GM18858 (cell line): ENCODE results near the gene TMEM171.

Experiments used
- ATAC-seq: cut with Tn5 transposase; IDR thresholded peaks from one replicate; pipeline ENCODE4 v1.9.1; 2021; ENCODE audit not compliant: unreplicated experiment

Gene TMEM171

GRCh38 chr5:73151766-73152410 lies 31.5 kb downstream of the TMEM171 start:
- no peak for ATAC-seq

GRCh38 chr5:73152411-73153388 lies 32.3 kb downstream of the TMEM171 start:
- ATAC-seq: no peak

GRCh38 chr5:73153513-73153912 lies 33.1 kb downstream of the TMEM171 start:
- no peak for ATAC-seq

- ATAC-seq: no peak
Observed at GRCh38 chr5:73154208-73155006, 34.0 kb downstream of the TMEM171 start.

- ATAC-seq: no peak
Observed at GRCh38 chr5:73155271-73156222, 35.2 kb downstream of the TMEM171 start.

- ATAC-seq: no peak
Observed at GRCh38 chr5:73157414-73158303, 37.3 kb downstream of the TMEM171 start.

- ATAC-seq: no peak
Observed at GRCh38 chr5:73158313-73158712, 37.9 kb downstream of the TMEM171 start.

GRCh38 chr5:73160239-73160671 lies 39.9 kb downstream of the TMEM171 start:
- ATAC-seq: peak; percentile 73

- no peak for ATAC-seq
Observed at GRCh38 chr5:73170522-73170921, 50.1 kb downstream of the TMEM171 start.

GRCh38 chr5:73171495-73171894 lies 51.1 kb downstream of the TMEM171 start:
- no peak for ATAC-seq

GRCh38 chr5:73172951-73173350 lies 52.6 kb downstream of the TMEM171 start, which contains the start of gene TMEM174:
Gene TMEM174 (plus strand): TSS chr5:73173193. CDS start chr5:73173244, 51 bp downstream.
- no peak for ATAC-seq

GRCh38 chr5:73174100-73174815 lies 53.9 kb downstream of the TMEM171 start:
- ATAC-seq: no peak

GRCh38 chr5:73176250-73176649 lies 55.9 kb downstream of the TMEM171 start:
- no peak for ATAC-seq

- no peak for ATAC-seq
Observed at GRCh38 chr5:73178265-73178664, 57.9 kb downstream of the TMEM171 start.

- no peak for ATAC-seq
Observed at GRCh38 chr5:73179730-73180129, 59.4 kb downstream of the TMEM171 start.

GRCh38 chr5:73180566-73180965 lies 60.2 kb downstream of the TMEM171 start:
- ATAC-seq: no peak
